Glutamatergic neuron (in vitro differentiated cells): Measurements from ENCODE around the gene SLC43A2. TPM values are rescaled to one million over a fixed set of nuclear protein-coding genes. Genes with fewer than 3 reads are reported as not detected.

ENCODE experiments used
- DNase-seq: peaks from one replicate; pipeline ENCODE4 v3.0.0; 2022
- H3K27ac Mint-ChIP-seq: one replicate; pipeline ENCODE4 v1.8.0; 2020; ENCODE audit warnings: mild to moderate bottlenecking, mixed read lengths, inconsistent platforms; ENCODE audit not compliant: unreplicated experiment
- H3K27me3 Mint-ChIP-seq: one replicate; pipeline ENCODE4 v1.8.0; 2020; ENCODE audit warnings: mild to moderate bottlenecking, moderate library complexity, mixed read lengths, inconsistent platforms; ENCODE audit not compliant: unreplicated experiment
- H3K36me3 Mint-ChIP-seq: one replicate; pipeline ENCODE4 v1.8.0; 2020; ENCODE audit warnings: mild to moderate bottlenecking, mixed read lengths, inconsistent platforms; ENCODE audit not compliant: unreplicated experiment
- H3K4me1 Mint-ChIP-seq: one replicate; pipeline ENCODE4 v1.8.0; 2020; ENCODE audit warnings: mild to moderate bottlenecking, low read depth, mixed read lengths, inconsistent platforms; ENCODE audit not compliant: unreplicated experiment
- H3K4me3 Mint-ChIP-seq: one replicate; pipeline ENCODE4 v1.8.0; 2020; ENCODE audit warnings: mild to moderate bottlenecking, mixed read lengths, inconsistent platforms; ENCODE audit not compliant: unreplicated experiment
- H3K9me3 Mint-ChIP-seq: one replicate; pipeline ENCODE4 v1.8.0; 2020; ENCODE audit warnings: mild to moderate bottlenecking, moderate library complexity, mixed read lengths, inconsistent platforms; ENCODE audit not compliant: unreplicated experiment
- CTCF ChIP-seq: fragments of 200-600 bp; sonication (generic); IDR thresholded peaks from one replicate; pipeline ENCODE4 v1.5.0; 2021; ENCODE audit not compliant: partially characterized antibody, unreplicated experiment
- total RNA-seq: library from RNA; stranded (reverse); fragmentation: NEBNext Ultra II Directional; extraction: Animal tissue kit (Norgen Biotek cat#: 25700); gene quantifications from one replicate; pipeline ENCODE4 v1.2.1, GENCODE V29; 2021; ENCODE audit not compliant: unreplicated experiment

Gene SLC43A2
- total RNA-seq, 1 donor from 2014 or later, result 31.3 TPM

- Mint-ChIP-seq H3K36me3 (no peaks in the 10 kb centered on the region), H3K4me1 (peaks cover 6% of the 10 kb centered on the region), H3K27me3 (peaks cover 11% of the 10 kb centered on the region), H3K4me3 (no peak overlapping the region), H3K9me3 (peaks cover 3% of the 10 kb centered on the region), H3K27ac (no peak overlapping the region)
- DNase-seq, result no peak
- TF ChIP-seq CTCF, result no peak
These were observed 57.3 kb downstream of the SLC43A2 start for GRCh38 chr17:1571341-1571704.

GRCh38 chr17:1568950-1569810 lies 59.5 kb downstream of the SLC43A2 start:
- H3K36me3 Mint-ChIP-seq, result no peaks in the 10 kb centered on the region
- no peak for TF ChIP-seq CTCF
- no peak overlapping the region for H3K27ac Mint-ChIP-seq
- DNase-seq, result no peak
- H3K9me3 Mint-ChIP-seq, result peaks cover 3% of the 10 kb centered on the region
- peaks cover 11% of the 10 kb centered on the region for H3K27me3 Mint-ChIP-seq
- H3K4me3 Mint-ChIP-seq, result no peak overlapping the region
- H3K4me1 Mint-ChIP-seq, result peaks cover 3% of the 10 kb centered on the region

- no peak for DNase-seq
- TF ChIP-seq CTCF, result no peak
- no peak overlapping the region for H3K27ac Mint-ChIP-seq
- H3K9me3 Mint-ChIP-seq, result peaks cover 3% of the 10 kb centered on the region
- H3K4me1 Mint-ChIP-seq, result peaks cover 2% of the 10 kb centered on the region
- no peaks in the 10 kb centered on the region for H3K36me3 Mint-ChIP-seq
- H3K27me3 Mint-ChIP-seq, result peaks cover 12% of the 10 kb centered on the region
- no peak overlapping the region for H3K4me3 Mint-ChIP-seq
These were observed 62.0 kb downstream of the SLC43A2 start for GRCh38 chr17:1566505-1567199.

- no peaks in the 10 kb centered on the region for H3K36me3 Mint-ChIP-seq
- no peak for TF ChIP-seq CTCF
- H3K9me3 Mint-ChIP-seq, result peaks cover 3% of the 10 kb centered on the region
- H3K4me3 Mint-ChIP-seq, result no peak overlapping the region
- H3K27ac Mint-ChIP-seq, result no peak overlapping the region
- no peak for DNase-seq
- peaks cover 18% of the 10 kb centered on the region for H3K27me3 Mint-ChIP-seq
- H3K4me1 Mint-ChIP-seq, result peaks cover 10% of the 10 kb centered on the region
These were observed 62.8 kb downstream of the SLC43A2 start for GRCh38 chr17:1565877-1566276.
